ENCODE data around the gene OXA1L.
"Not testable (repeated sequence)": the region's sequence is repeated elsewhere in the genome, so short reads cannot be mapped to it uniquely, and the experiment has no call there.

The OXA1L gene

GRCh38 chr14:22766457-22767322 is at the start of gene OXA1L:
OXA1L (plus strand) TSS chr14:22766688; CDS start chr14:22766702, 14 bp downstream.
- peak; percentile 98 for DNase-seq (ENCODE audit: low spot score)

- DNase-seq (ENCODE audit: low spot score) = no peak
Observed at GRCh38 chr14:22718091-22718490, 48.4 kb upstream of the OXA1L start.

GRCh38 chr14:22721213-22721612 is 45.3 kb upstream of the OXA1L start:
- DNase-seq (ENCODE audit: low spot score) = no peak

GRCh38 chr14:22723815-22724214 is 42.7 kb upstream of the OXA1L start:
- no peak for DNase-seq (ENCODE audit: low spot score)

- DNase-seq (ENCODE audit: low spot score) = not testable (repeated sequence)
Observed at GRCh38 chr14:22724847-22725246, 41.6 kb upstream of the OXA1L start.

- not testable (repeated sequence) for DNase-seq (ENCODE audit: low spot score)
Observed at GRCh38 chr14:22725374-22725773, 41.1 kb upstream of the OXA1L start.

- DNase-seq (ENCODE audit: low spot score) = no peak
Observed at GRCh38 chr14:22726012-22726411, 40.5 kb upstream of the OXA1L start.

- not testable (repeated sequence) for DNase-seq (ENCODE audit: low spot score)
Observed at GRCh38 chr14:22732062-22732461, 34.4 kb upstream of the OXA1L start.

GRCh38 chr14:22733829-22734228 is 32.7 kb upstream of the OXA1L start:
- no peak for DNase-seq (ENCODE audit: low spot score)

GRCh38 chr14:22735096-22735495 is 31.4 kb upstream of the OXA1L start:
- DNase-seq (ENCODE audit: low spot score) = no peak

GRCh38 chr14:22736384-22736783 is 30.1 kb upstream of the OXA1L start:
- DNase-seq (ENCODE audit: low spot score) = not testable (repeated sequence)

GRCh38 chr14:22737052-22737451 is 29.4 kb upstream of the OXA1L start:
- DNase-seq (ENCODE audit: low spot score) = peak; percentile 14

GRCh38 chr14:22739423-22739822 is 27.1 kb upstream of the OXA1L start:
- peak; percentile 49 for DNase-seq (ENCODE audit: low spot score)

- no peak for DNase-seq (ENCODE audit: low spot score)
Observed at GRCh38 chr14:22740020-22740419, 26.5 kb upstream of the OXA1L start.

GRCh38 chr14:22747769-22748168 is 18.7 kb upstream of the OXA1L start:
- no peak for DNase-seq (ENCODE audit: low spot score)

GRCh38 chr14:22748206-22748605 is 18.3 kb upstream of the OXA1L start:
- no peak for DNase-seq (ENCODE audit: low spot score)

- DNase-seq (ENCODE audit: low spot score) = no peak
Observed at GRCh38 chr14:22748631-22749068, 17.8 kb upstream of the OXA1L start.

- no peak for DNase-seq (ENCODE audit: low spot score)
Observed at GRCh38 chr14:22752422-22752821, 14.1 kb upstream of the OXA1L start.

- no peak for DNase-seq (ENCODE audit: low spot score)
Observed at GRCh38 chr14:22753586-22753985, 12.9 kb upstream of the OXA1L start.

- not testable (repeated sequence) for DNase-seq (ENCODE audit: low spot score)
Observed at GRCh38 chr14:22757972-22758650, 8.4 kb upstream of the OXA1L start.

GRCh38 chr14:22761734-22762133 is 4.8 kb upstream of the OXA1L start:
- no peak for DNase-seq (ENCODE audit: low spot score)

- DNase-seq (ENCODE audit: low spot score) = no peak
Observed at GRCh38 chr14:22764382-22764781, 2.1 kb upstream of the OXA1L start.

GRCh38 chr14:22767323-22767589 is 768 bp downstream of the OXA1L start:
- DNase-seq (ENCODE audit: low spot score) = no peak

- DNase-seq (ENCODE audit: low spot score) = no peak
Observed at GRCh38 chr14:22768947-22769346, 2.5 kb downstream of the OXA1L start.

Data from kidney tubule cell (primary cell).